ENCODE measurements around the gene MLLT3. TPM values are rescaled to one million over a fixed set of nuclear protein-coding genes. Genes with fewer than 3 reads are reported as not detected.

The MLLT3 gene
- total RNA-seq, 2 donors from 2014 or later: 8.1 to 9.6 TPM

- no peaks in the 10 kb centered on the region for H3K9me3 ChIP-seq
- no peak overlapping the region for H3K4me3 ChIP-seq
- DNase-seq (ENCODE audit: low spot score) (no peak), ATAC-seq (ENCODE audit: insufficient number of reproducible peaks, low FRiP score, low read depth) (peak; percentile 78)
- no peaks in the 10 kb centered on the region for H3K36me3 ChIP-seq
- no peak overlapping the region for H3K27ac ChIP-seq
- TF ChIP-seq CTCF (IDR thresholded peaks at IDR 0.05): no peak
- no peaks in the 10 kb centered on the region for H3K27me3 ChIP-seq (replicated peaks; ENCODE audit: insufficient read depth)
- H3K4me1 ChIP-seq (ENCODE audit: control insufficient read depth in 1 of 2, low read depth in 2 of 2): peaks cover 16 to 28% of the 10 kb centered on the region in 2 donors
Observed at GRCh38 chr9:20437476-20437875, 184.8 kb downstream of the MLLT3 start.

- H3K9me3 ChIP-seq: no peaks in the 10 kb centered on the region
- peaks cover 11 to 26% of the 10 kb centered on the region in 2 donors for H3K4me1 ChIP-seq (ENCODE audit: control insufficient read depth in 1 of 2, low read depth in 2 of 2)
- ATAC-seq (ENCODE audit: insufficient number of reproducible peaks, low FRiP score, low read depth) (no peak), DNase-seq (ENCODE audit: low spot score) (no peak)
- TF ChIP-seq CTCF (IDR thresholded peaks at IDR 0.05): no peak
- no peaks in the 10 kb centered on the region for H3K36me3 ChIP-seq
- H3K27ac ChIP-seq: no peak overlapping the region
- H3K27me3 ChIP-seq (replicated peaks; ENCODE audit: insufficient read depth): no peaks in the 10 kb centered on the region
- H3K4me3 ChIP-seq: no peak overlapping the region
Observed at GRCh38 chr9:20436476-20437195, 185.7 kb downstream of the MLLT3 start.

GRCh38 chr9:20428976-20429375 is 193.3 kb downstream of the MLLT3 start:
- no peaks in the 10 kb centered on the region for H3K36me3 ChIP-seq
- TF ChIP-seq CTCF (IDR thresholded peaks at IDR 0.05): no peak
- H3K4me1 ChIP-seq (ENCODE audit: control insufficient read depth in 1 of 2, low read depth in 2 of 2): no peaks in the 10 kb centered on the region
- no peak overlapping the region for H3K4me3 ChIP-seq
- ATAC-seq (ENCODE audit: insufficient number of reproducible peaks, low FRiP score, low read depth) (no peak), DNase-seq (ENCODE audit: low spot score) (no peak)
- H3K9me3 ChIP-seq: no peaks in the 10 kb centered on the region
- no peak overlapping the region for H3K27ac ChIP-seq
- H3K27me3 ChIP-seq (replicated peaks; ENCODE audit: insufficient read depth): no peaks in the 10 kb centered on the region

GRCh38 chr9:20427359-20427758 is 194.9 kb downstream of the MLLT3 start:
- no peaks in the 10 kb centered on the region for H3K4me1 ChIP-seq (ENCODE audit: control insufficient read depth in 1 of 2, low read depth in 2 of 2)
- no peak overlapping the region for H3K4me3 ChIP-seq
- ATAC-seq (ENCODE audit: insufficient number of reproducible peaks, low FRiP score, low read depth) (no peak), DNase-seq (ENCODE audit: low spot score) (no peak)
- H3K27ac ChIP-seq: no peak overlapping the region
- no peak for TF ChIP-seq CTCF (IDR thresholded peaks at IDR 0.05)
- no peaks in the 10 kb centered on the region for H3K9me3 ChIP-seq
- H3K27me3 ChIP-seq (replicated peaks; ENCODE audit: insufficient read depth): no peaks in the 10 kb centered on the region
- H3K36me3 ChIP-seq: no peaks in the 10 kb centered on the region

GRCh38 chr9:20426019-20426418 is 196.3 kb downstream of the MLLT3 start:
- TF ChIP-seq CTCF (IDR thresholded peaks at IDR 0.05): no peak
- no peaks in the 10 kb centered on the region for H3K9me3 ChIP-seq
- H3K27me3 ChIP-seq (replicated peaks; ENCODE audit: insufficient read depth): no peaks in the 10 kb centered on the region
- H3K4me1 ChIP-seq (ENCODE audit: control insufficient read depth in 1 of 2, low read depth in 2 of 2): no peaks in the 10 kb centered on the region
- no peaks in the 10 kb centered on the region for H3K36me3 ChIP-seq
- no peak overlapping the region for H3K4me3 ChIP-seq
- DNase-seq (ENCODE audit: low spot score): no peak
- H3K27ac ChIP-seq: no peak overlapping the region
- no peak for ATAC-seq (ENCODE audit: insufficient number of reproducible peaks, low FRiP score, low read depth)
